HepG2 (cell line): Measurements from ENCODE around the gene SLFN14. TPM values are rescaled to one million over a fixed set of nuclear protein-coding genes. Genes with fewer than 3 reads are reported as not detected.
A peak's percentile ranks its signal among the peaks of the same experiment; 100 is the strongest.

Experiments used
- CBX1 ChIP-seq: IDR thresholded peaks from one replicate; pipeline ENCODE4 v1.6.1; 2016; ENCODE audit warnings: antibody characterized with exemption, low read depth
- FOXK1 ChIP-seq: sonication (generic); formaldehyde crosslinking; IDR thresholded peaks from 2 replicates; pipeline ENCODE4 v1.4.0; 2020; ENCODE audit warnings: low read depth, missing genetic modification reagents, borderline replicate concordance
- HCFC1 ChIP-seq: fragments of 150-350 bp; IDR thresholded peaks from 2 replicates; pipeline ENCODE4 v1.6.1; 2014; ENCODE audit warnings: low read depth, low read length
- HHEX ChIP-seq: IDR thresholded peaks from 2 replicates; pipeline ENCODE4 v1.6.1; 2016; ENCODE audit warnings: control low read depth
- MLLT10 ChIP-seq: sonication (generic); formaldehyde crosslinking; IDR thresholded peaks from 2 replicates; pipeline ENCODE4 v1.4.0; 2020; ENCODE audit warnings: missing genetic modification reagents
- MTA3 ChIP-seq: sonication (generic); formaldehyde crosslinking; IDR thresholded peaks from 2 replicates; pipeline ENCODE4 v1.4.0; 2020; ENCODE audit warnings: missing genetic modification reagents
- MYNN ChIP-seq: sonication (generic); formaldehyde crosslinking; IDR thresholded peaks from 2 replicates; pipeline ENCODE4 v1.4.0; 2020; ENCODE audit warnings: mild to moderate bottlenecking, low read depth, missing genetic modification reagents
- RFX1 ChIP-seq: fragments of 450-650 bp; IDR thresholded peaks from 2 replicates; pipeline ENCODE4 v1.6.1; 2017
- RORA ChIP-seq: sonication (generic); formaldehyde crosslinking; IDR thresholded peaks from 2 replicates; pipeline ENCODE4 v1.5.0; 2020; ENCODE audit warnings: mild to moderate bottlenecking, missing genetic modification reagents, moderate library complexity
- SNRNP70 ChIP-seq: fragments of 200-400 bp; formaldehyde crosslinking; IDR thresholded peaks from 2 replicates; pipeline ENCODE4 v1.6.1; 2017; ENCODE audit warnings: mild to moderate bottlenecking, low read depth, low read length, moderate library complexity
- SOX5 ChIP-seq: IDR thresholded peaks from 2 replicates; pipeline ENCODE4 v1.6.1; 2016; ENCODE audit warnings: borderline replicate concordance
- TGIF2 ChIP-seq: IDR thresholded peaks from 2 replicates; pipeline ENCODE4 v1.6.1; 2016; ENCODE audit warnings: control low read depth, missing compliant biosample characterization
- ZBTB7A ChIP-seq: sonication (generic); formaldehyde crosslinking; IDR thresholded peaks from 2 replicates; pipeline ENCODE4 v1.8.0; 2022; ENCODE audit warnings: mild to moderate bottlenecking, missing genetic modification reagents
- ZNF234 ChIP-seq: sonication (generic); formaldehyde crosslinking; conservative IDR thresholded peaks from 2 replicates; pipeline ENCODE4 v1.5.1; 2020; ENCODE audit warnings: mild to moderate bottlenecking, missing genetic modification reagents
- ZNF367 ChIP-seq: sonication (generic); formaldehyde crosslinking; IDR thresholded peaks from 2 replicates; pipeline ENCODE4 v1.4.0; 2020; ENCODE audit warnings: missing genetic modification reagents, borderline replicate concordance
- ZNF382 ChIP-seq: sonication (generic); formaldehyde crosslinking; IDR thresholded peaks from 2 replicates; pipeline ENCODE4 v1.5.0; 2020; ENCODE audit warnings: missing genetic modification reagents, mild to moderate bottlenecking, borderline replicate concordance
- ZNF543 ChIP-seq: sonication (generic); formaldehyde crosslinking; IDR thresholded peaks from 2 replicates; pipeline ENCODE4 v1.4.0; 2020; ENCODE audit warnings: mild to moderate bottlenecking, missing genetic modification reagents
- ZNF562 ChIP-seq: sonication (generic); formaldehyde crosslinking; IDR thresholded peaks from 2 replicates; pipeline ENCODE4 v1.8.0; 2022; ENCODE audit warnings: missing genetic modification reagents, borderline replicate concordance
- ZNF660 ChIP-seq: sonication (generic); formaldehyde crosslinking; IDR thresholded peaks from 2 replicates; pipeline ENCODE4 v1.5.1; 2020; ENCODE audit warnings: mild to moderate bottlenecking, low read depth, missing genetic modification reagents, borderline replicate concordance
- ZNF670 ChIP-seq: sonication (generic); formaldehyde crosslinking; IDR thresholded peaks from 2 replicates; pipeline ENCODE4 v1.8.0; 2022; ENCODE audit warnings: mild to moderate bottlenecking, missing genetic modification reagents, borderline replicate concordance
- ZNF720 ChIP-seq: sonication (generic); formaldehyde crosslinking; IDR thresholded peaks from 2 replicates; pipeline ENCODE4 v1.4.0; 2020; ENCODE audit warnings: missing genetic modification reagents
- ZNF766 ChIP-seq: sonication (generic); formaldehyde crosslinking; IDR thresholded peaks from 2 replicates; pipeline ENCODE4 v1.5.0; 2020; ENCODE audit warnings: missing genetic modification reagents, borderline replicate concordance
- ZNF776 ChIP-seq: sonication (generic); formaldehyde crosslinking; IDR thresholded peaks from 2 replicates; pipeline ENCODE4 v1.4.0; 2020; ENCODE audit warnings: mild to moderate bottlenecking, missing genetic modification reagents
- polyA plus RNA-seq, 8 experiments: library from polyadenylated mRNA; depleted of rRNA in 3 of 8; stranded (reverse) in 7 of 8; unstranded in 1 of 8; fragments of >200 nt; fragmentation: Illumina TruSeq in 4 of 8; extraction: Trizol in 4 of 8; gene quantifications; 2 replicates each; pipeline versions ENCODE4 v1.2.1 to v1.2.3, GENCODE V29; 2011 to 2016; ENCODE audit warnings: low read depth in 4 of 8, missing spikeins in 1 of 8, mixed read lengths in 1 of 8; ENCODE audit not compliant: insufficient read depth in 1 of 8
- total RNA-seq, 5 experiments: library from RNA; depleted of rRNA; stranded (reverse); fragments of >200 nt; fragmentation: Illumina TruSeq; extraction: Trizol; gene quantifications; 2 replicates each; pipeline ENCODE4 v1.2.3, GENCODE V29; 2016; ENCODE audit warnings: low read depth in 1 of 5
- TF ChIP-seq, protein P1 (sequence below): sonication (generic); formaldehyde crosslinking; IDR thresholded peaks from 2 replicates; pipeline ENCODE4 v1.5.0; 2020; ENCODE audit warnings: missing genetic modification reagents, mild to moderate bottlenecking, borderline replicate concordance
- TF ChIP-seq, protein P2 (sequence below): sonication (generic); formaldehyde crosslinking; IDR thresholded peaks from 2 replicates; pipeline ENCODE4 v1.9.0; 2021; ENCODE audit warnings: missing genetic modification reagents, borderline replicate concordance
- TF ChIP-seq, protein P3 (sequence below): sonication (generic); formaldehyde crosslinking; IDR thresholded peaks from 2 replicates; pipeline ENCODE4 v1.8.0; 2023; ENCODE audit warnings: mild to moderate bottlenecking, missing genetic modification reagents

SLFN14 gene
- total and polyA plus RNA-seq, 2 of the 13 experiments (the other 11 are each of a cell fraction or from before 2014, with no cell fraction given) = not detected

DNA sequence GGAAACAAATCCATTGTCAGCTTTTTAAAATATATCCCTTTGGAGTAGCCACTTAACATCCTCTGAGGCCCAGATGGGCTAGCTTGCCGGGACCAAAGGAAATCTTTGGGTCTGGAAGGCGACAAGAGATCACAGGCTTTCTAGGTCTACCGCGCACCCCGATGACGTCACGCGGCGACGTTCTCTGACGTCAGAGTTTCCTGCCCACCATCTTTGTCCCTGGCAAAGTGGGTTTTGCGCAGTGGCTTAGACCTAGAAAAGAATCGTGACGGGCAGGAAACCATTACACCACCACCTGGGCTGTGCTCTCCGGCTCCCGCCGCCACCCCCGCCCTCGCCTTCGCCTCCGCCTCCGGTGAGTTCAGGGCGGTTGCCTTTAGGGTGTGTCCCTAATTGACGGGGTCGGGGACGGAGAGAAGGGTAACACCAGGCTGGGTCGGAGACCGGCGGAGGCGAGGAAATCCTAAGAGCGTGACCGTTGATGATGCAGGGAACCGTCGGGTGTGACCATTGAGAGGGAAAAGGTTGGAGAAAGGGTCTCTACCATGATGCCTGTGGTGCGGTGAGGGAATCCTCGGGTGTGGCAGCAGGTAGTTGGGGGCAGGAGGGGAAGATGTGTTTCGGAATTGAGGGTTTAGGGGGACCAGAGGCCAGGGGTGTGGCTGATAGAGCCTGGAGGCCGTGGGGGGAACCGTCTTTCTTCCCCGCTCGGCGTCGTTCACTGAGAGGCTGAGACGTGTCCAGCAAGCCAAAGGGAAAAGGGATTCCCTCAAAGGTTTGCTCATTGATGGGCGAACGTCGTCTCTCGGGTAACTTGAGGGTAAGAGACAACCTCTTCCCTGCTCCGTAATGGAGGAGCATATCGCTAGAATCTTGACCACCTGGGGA lies 26.7 kb upstream of the SLFN14 start, which contains the start of gene AP2B1 (continued):
- TF ChIP-seq, protein P1, sequence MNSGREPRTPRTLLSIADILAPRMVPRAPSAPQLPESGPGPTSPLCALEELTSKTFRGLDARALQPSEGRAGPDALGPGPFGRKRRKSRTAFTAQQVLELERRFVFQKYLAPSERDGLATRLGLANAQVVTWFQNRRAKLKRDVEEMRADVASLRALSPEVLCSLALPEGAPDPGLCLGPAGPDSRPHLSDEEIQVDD (CRISPR knock-in tag) = 0 out of 2 replicates have a peak, but pooled peaks have one; percentile 25
- TF ChIP-seq HHEX (no peak), SNRNP70 (no peak), HCFC1 (peak; percentile 90), ZBTB7A (CRISPR knock-in tag) (no peak), ZNF382 (CRISPR knock-in tag) (no peak), ZNF720 (CRISPR knock-in tag) (peak; percentile 72; the same call in 1 of the 2 replicates), ZNF562 (no peak), ZNF234 (CRISPR knock-in tag) (no peak), MTA3 (CRISPR knock-in tag) (no peak), ZNF776 (CRISPR knock-in tag) (no peak), FOXK1 (CRISPR knock-in tag) (peak; percentile 88; the same call in 1 of the 2 replicates), TGIF2 (CRISPR knock-in tag) (no peak; the same call in 1 of the 2 replicates), ZNF670 (CRISPR knock-in tag) (no peak), MYNN (CRISPR knock-in tag) (no peak), MLLT10 (CRISPR knock-in tag) (no peak), ZNF367 (CRISPR knock-in tag) (no peak), ZNF660 (CRISPR knock-in tag) (no peak), RFX1 (no peak), CBX1 (peak; percentile 90), RORA (CRISPR knock-in tag) (no peak), ZNF766 (CRISPR knock-in tag) (no peak), ZNF543 (CRISPR knock-in tag) (no peak), SOX5 (CRISPR knock-in tag) (peak; percentile 53; the same call in 1 of the 2 replicates)
- TF ChIP-seq, protein P2, sequence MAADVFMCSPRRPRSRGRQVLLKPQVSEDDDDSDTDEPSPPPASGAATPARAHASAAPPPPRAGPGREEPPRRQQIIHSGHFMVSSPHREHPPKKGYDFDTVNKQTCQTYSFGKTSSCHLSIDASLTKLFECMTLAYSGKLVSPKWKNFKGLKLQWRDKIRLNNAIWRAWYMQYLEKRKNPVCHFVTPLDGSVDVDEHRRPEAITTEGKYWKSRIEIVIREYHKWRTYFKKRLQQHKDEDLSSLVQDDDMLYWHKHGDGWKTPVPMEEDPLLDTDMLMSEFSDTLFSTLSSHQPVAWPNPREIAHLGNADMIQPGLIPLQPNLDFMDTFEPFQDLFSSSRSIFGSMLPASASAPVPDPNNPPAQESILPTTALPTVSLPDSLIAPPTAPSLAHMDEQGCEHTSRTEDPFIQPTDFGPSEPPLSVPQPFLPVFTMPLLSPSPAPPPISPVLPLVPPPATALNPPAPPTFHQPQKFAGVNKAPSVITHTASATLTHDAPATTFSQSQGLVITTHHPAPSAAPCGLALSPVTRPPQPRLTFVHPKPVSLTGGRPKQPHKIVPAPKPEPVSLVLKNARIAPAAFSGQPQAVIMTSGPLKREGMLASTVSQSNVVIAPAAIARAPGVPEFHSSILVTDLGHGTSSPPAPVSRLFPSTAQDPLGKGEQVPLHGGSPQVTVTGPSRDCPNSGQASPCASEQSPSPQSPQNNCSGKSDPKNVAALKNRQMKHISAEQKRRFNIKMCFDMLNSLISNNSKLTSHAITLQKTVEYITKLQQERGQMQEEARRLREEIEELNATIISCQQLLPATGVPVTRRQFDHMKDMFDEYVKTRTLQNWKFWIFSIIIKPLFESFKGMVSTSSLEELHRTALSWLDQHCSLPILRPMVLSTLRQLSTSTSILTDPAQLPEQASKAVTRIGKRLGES = no peak
- TF ChIP-seq, protein P3, sequence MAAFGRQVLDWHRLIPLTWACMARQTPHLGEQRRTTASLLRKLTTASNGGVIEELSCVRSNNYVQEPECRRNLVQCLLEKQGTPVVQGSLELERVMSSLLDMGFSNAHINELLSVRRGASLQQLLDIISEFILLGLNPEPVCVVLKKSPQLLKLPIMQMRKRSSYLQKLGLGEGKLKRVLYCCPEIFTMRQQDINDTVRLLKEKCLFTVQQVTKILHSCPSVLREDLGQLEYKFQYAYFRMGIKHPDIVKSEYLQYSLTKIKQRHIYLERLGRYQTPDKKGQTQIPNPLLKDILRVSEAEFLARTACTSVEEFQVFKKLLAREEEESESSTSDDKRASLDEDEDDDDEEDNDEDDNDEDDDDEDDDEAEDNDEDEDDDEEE (CRISPR knock-in tag) = 0 out of 2 replicates have a peak, but pooled peaks have one; percentile 51
